GM12878 (cell line): ENCODE results near the gene VSIG10L2. TPM values are rescaled to one million over a fixed set of nuclear protein-coding genes. Genes with fewer than 3 reads are reported as not detected.

Source experiments
- ATAC-seq: fragments of 200-7000 bp; cut with Tn5 transposase; 3 replicates; pipeline ENCODE4 v1.9.1; 2020; ENCODE audit warnings: mild to moderate bottlenecking, moderate library complexity
- BruUV-seq: library from RNA; stranded (reverse); fragments of 400-500 nt; replicated peaks from 2 replicates; lab custom pipeline; 2021; lab: Mats Ljungman, UMichigan
- CTCF ChIA-PET: fragments of 300-600 bp; sonication (Branson Sonifier 250); formaldehyde crosslinking; extraction: SDS; loops from one replicate; lab custom pipeline; 2021; ENCODE audit warnings: inconsistent platforms; lab: Yijun Ruan, JAX
- POLR2A ChIA-PET: fragments of 350-600 bp; formaldehyde crosslinking; extraction: SDS; loops from one replicate; lab custom pipeline; 2021; ENCODE audit warnings: inconsistent platforms; lab: Charles Lee
- RAD21 ChIA-PET: fragments of 300-600 bp; sonication (Branson Sonifier 250); formaldehyde crosslinking; loops from one replicate; lab custom pipeline; 2023; ENCODE audit warnings: antibody characterized with exemption; ENCODE audit not compliant: unreplicated experiment; lab: Charles Lee
- SMC1A ChIA-PET: fragments of 300-600 bp; sonication (Branson Sonifier 250); formaldehyde crosslinking; loops from one replicate; lab custom pipeline; 2023; ENCODE audit not compliant: unreplicated experiment, uncharacterized antibody; lab: Charles Lee
- DNase-seq: peaks from one replicate; pipeline ENCODE4 v3.0.0-alpha.2; 2011; ENCODE audit warnings: low read depth, low spot score
- FAIRE-seq: peaks from 3 replicates; lab custom pipeline; 2011; peaks lifted over from hg19 to GRCh38; lab: Jason Lieb, UNC
- H2AFZ ChIP-seq: 2 replicates; pipeline ENCODE4 v1.6.0; 2011; ENCODE audit warnings: low read depth, low read length, control low read depth; ENCODE audit not compliant: control insufficient read depth
- H3K27ac ChIP-seq: 2 replicates; pipeline ENCODE4 v1.5.1; 2011; ENCODE audit warnings: control low read depth; ENCODE audit not compliant: control insufficient read depth, insufficient read depth
- H3K27me3 ChIP-seq, 2 experiments: replicated peaks in 1 of 2; 2 replicates each; pipeline versions ENCODE4 v1.6.0 to v1.6.1; 2011; ENCODE audit warnings: low read length in 1 of 2; ENCODE audit not compliant: control insufficient read depth in 2 of 2, insufficient read depth in 2 of 2
- H3K36me3 ChIP-seq, 2 experiments: 2 replicates each; pipeline ENCODE4 v1.5.1; 2011; ENCODE audit warnings: low read length in 1 of 2; ENCODE audit not compliant: control insufficient read depth in 2 of 2, insufficient read depth in 2 of 2
- H3K4me1 ChIP-seq: 2 replicates; pipeline ENCODE4 v1.6.1; 2011; ENCODE audit warnings: mild to moderate bottlenecking, low read length, moderate library complexity, mixed read lengths; ENCODE audit not compliant: control insufficient read depth, insufficient read depth
- H3K4me2 ChIP-seq: 2 replicates; pipeline ENCODE4 v1.6.0; 2011; ENCODE audit warnings: control low read depth; ENCODE audit not compliant: control insufficient read depth, insufficient read depth
- H3K4me3 ChIP-seq: fragments of 200-600 bp; sonication (generic); 2 replicates; pipeline ENCODE4 v1.5.1; 2016
- H3K79me2 ChIP-seq: 2 replicates; pipeline ENCODE4 v1.6.0; 2011; ENCODE audit warnings: low read length; ENCODE audit not compliant: control insufficient read depth, insufficient read depth
- H3K9ac ChIP-seq: 2 replicates; pipeline ENCODE4 v1.8.0; 2011; ENCODE audit warnings: low read length, control low read depth, mixed read lengths; ENCODE audit not compliant: control insufficient read depth, insufficient read depth
- H3K9me3 ChIP-seq: replicated peaks from 3 replicates; pipeline ENCODE4 v1.5.1; 2011; ENCODE audit warnings: mild to moderate bottlenecking, low read length; ENCODE audit not compliant: control insufficient read depth, insufficient read depth
- H4K20me1 ChIP-seq: 2 replicates; pipeline ENCODE4 v1.6.0; 2011; ENCODE audit not compliant: control insufficient read depth, insufficient read depth
- ATF7 ChIP-seq: fragments of 450-650 bp; IDR thresholded peaks from 2 replicates; pipeline ENCODE4 v1.6.1; 2016; ENCODE audit warnings: low read depth, mild to moderate bottlenecking
- CBX3 ChIP-seq: fragments of 200-600 bp; sonication (generic); IDR thresholded peaks from 2 replicates; pipeline ENCODE4 v1.6.1; 2016; ENCODE audit warnings: low read depth, borderline replicate concordance
- CBX5 ChIP-seq: sonication (generic); IDR thresholded peaks from 2 replicates; pipeline ENCODE4 v1.6.1; 2016; ENCODE audit warnings: low read depth, moderate library complexity, mild to moderate bottlenecking, inconsistent platforms
- EZH2 ChIP-seq: IDR thresholded peaks from 2 replicates; pipeline ENCODE4 v1.6.1; 2012; ENCODE audit warnings: low read depth, mild to moderate bottlenecking, control low read depth, inconsistent platforms, low read length, borderline replicate concordance; ENCODE audit not compliant: control insufficient read depth
- MXI1 ChIP-seq: fragments of 150-350 bp; IDR thresholded peaks from 2 replicates; pipeline ENCODE4 v1.6.1; 2011; ENCODE audit warnings: low read depth, mild to moderate bottlenecking, inconsistent platforms, low read length, improper control_type of control experiment
- NRF1 ChIP-seq: conservative IDR thresholded peaks from 2 replicates; pipeline ENCODE4 v1.6.1; 2011; ENCODE audit warnings: mild to moderate bottlenecking, low read depth, low read length, improper control_type of control experiment
- SRF ChIP-seq, 2 experiments: IDR thresholded peaks; 2 replicates each; pipeline ENCODE4 v1.6.1; 2011; ENCODE audit warnings: low read depth in 2 of 2, low read length in 2 of 2, mild to moderate bottlenecking in 1 of 2, moderate library complexity in 1 of 2
- TARDBP ChIP-seq: IDR thresholded peaks from 2 replicates; pipeline ENCODE4 v1.6.1; 2016; ENCODE audit warnings: borderline replicate concordance
- WRNIP1 ChIP-seq: IDR thresholded peaks from 2 replicates; pipeline ENCODE4 v1.6.1; 2011; ENCODE audit warnings: low read depth, low read length, improper control_type of control experiment, borderline replicate concordance
- YY1 ChIP-seq: IDR thresholded peaks from 2 replicates; pipeline ENCODE4 v1.6.1; 2011; ENCODE audit warnings: low read depth, mild to moderate bottlenecking, low read length
- WGBS: methylation state at CpG from one replicate; pipeline ENCODE4 v1.1.6; 2016; ENCODE audit warnings: low lambda C conversion rate; ENCODE audit not compliant: insufficient replicate concordance, insufficient coverage; ENCODE audit errors: missing lambda C conversion rate; 5-methylcytosine and 5-hydroxymethylcytosine counted together
- in situ Hi-C: fragments of 300-500 bp; cut with MboI; formaldehyde crosslinking; loops from 9 replicates; pipeline ENCODE4 v1.14.3; 2018; ENCODE audit warnings: mixed read lengths
- intact Hi-C: fragments of 100-400 bp; cut with micrococcal nuclease; formaldehyde crosslinking; loops from one replicate; pipeline ENCODE4 v1.14.2; 2022; ENCODE audit not compliant: unreplicated experiment
- polyA plus RNA-seq, 11 experiments: library from polyadenylated mRNA; depleted of rRNA in 4 of 11; unstranded in 6 of 11; stranded (reverse) in 5 of 11; fragments of >200 nt; fragmentation: Nextera tagmentation in 4 of 11; fragmentation: Illumina TruSeq in 1 of 11; extraction: Ambion mirVana in 4 of 11; extraction: Trizol in 1 of 11; gene quantifications; 1 replicate in 1 of 11; 2 replicates in 10 of 11; pipeline versions ENCODE4 v1.2.1 to v1.2.3, GENCODE V29; 2011 to 2016; ENCODE audit warnings: inconsistent platforms in 2 of 11, missing spikeins in 2 of 11, low read depth in 1 of 11
- total RNA-seq, 4 experiments: library from RNA; depleted of rRNA in 3 of 4; stranded (reverse); fragments of >200 nt in 3 of 4; fragmentation: Illumina TruSeq in 1 of 4; extraction: Trizol in 1 of 4; gene quantifications; 2 replicates each; pipeline versions ENCODE4 v1.2.1 to v1.2.3, GENCODE V29; 2013 to 2021
- TF ChIP-seq, protein P1 (sequence below): fragments of 450-650 bp; formaldehyde crosslinking; IDR thresholded peaks from 2 replicates; pipeline ENCODE4 v1.4.0; 2020; ENCODE audit warnings: mild to moderate bottlenecking, moderate library complexity
- TF ChIP-seq, protein P2 (sequence below): fragments of 450-650 bp; IDR thresholded peaks from 2 replicates; pipeline ENCODE4 v1.6.1; 2017; ENCODE audit warnings: borderline replicate concordance
- TF ChIP-seq, protein P3 (sequence below): IDR thresholded peaks from 2 replicates; pipeline ENCODE4 v1.6.1; 2012; ENCODE audit warnings: mild to moderate bottlenecking, low read depth, low read length

VSIG10L2 gene
- total and polyA plus RNA-seq, 10 of the 15 experiments (the other 5 are each of a cell fraction or from before 2014, with no cell fraction given) = 0.02 TPM; not detected in 9

DNA sequence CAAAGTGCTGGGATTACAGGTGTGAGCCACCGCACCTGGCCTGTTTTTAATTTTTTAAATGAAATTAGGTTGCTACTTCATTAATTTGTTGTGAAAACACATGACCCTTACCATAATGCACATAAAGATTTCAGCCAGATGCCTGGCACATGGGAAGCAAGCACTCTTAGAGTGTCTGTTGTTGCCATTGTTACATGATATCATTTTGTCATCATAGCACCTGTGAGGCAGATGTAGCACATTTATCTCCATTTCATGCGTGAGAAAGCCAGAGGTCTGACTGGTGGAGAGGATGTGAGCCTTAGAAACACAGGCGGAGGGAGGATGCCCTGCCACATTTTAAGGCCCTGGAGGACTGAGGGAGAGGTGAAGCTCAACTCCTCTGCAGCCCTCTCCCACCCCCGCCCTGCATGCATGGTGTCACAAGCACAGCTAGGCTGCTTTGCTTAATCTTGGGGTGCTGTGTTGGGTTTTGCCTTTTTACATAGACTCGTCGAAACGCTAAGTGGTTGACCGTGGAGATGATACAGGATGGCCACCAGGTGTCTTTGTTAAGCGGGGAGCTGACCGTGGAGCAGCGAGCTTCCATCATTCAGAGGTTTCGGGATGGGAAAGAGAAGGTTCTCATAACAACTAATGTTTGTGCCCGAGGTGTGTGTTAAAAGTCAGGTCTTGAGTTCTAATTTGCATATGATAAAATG, 27.6 kb upstream of the VSIG10L2 start (continued):
- TF ChIP-seq, protein P1, sequence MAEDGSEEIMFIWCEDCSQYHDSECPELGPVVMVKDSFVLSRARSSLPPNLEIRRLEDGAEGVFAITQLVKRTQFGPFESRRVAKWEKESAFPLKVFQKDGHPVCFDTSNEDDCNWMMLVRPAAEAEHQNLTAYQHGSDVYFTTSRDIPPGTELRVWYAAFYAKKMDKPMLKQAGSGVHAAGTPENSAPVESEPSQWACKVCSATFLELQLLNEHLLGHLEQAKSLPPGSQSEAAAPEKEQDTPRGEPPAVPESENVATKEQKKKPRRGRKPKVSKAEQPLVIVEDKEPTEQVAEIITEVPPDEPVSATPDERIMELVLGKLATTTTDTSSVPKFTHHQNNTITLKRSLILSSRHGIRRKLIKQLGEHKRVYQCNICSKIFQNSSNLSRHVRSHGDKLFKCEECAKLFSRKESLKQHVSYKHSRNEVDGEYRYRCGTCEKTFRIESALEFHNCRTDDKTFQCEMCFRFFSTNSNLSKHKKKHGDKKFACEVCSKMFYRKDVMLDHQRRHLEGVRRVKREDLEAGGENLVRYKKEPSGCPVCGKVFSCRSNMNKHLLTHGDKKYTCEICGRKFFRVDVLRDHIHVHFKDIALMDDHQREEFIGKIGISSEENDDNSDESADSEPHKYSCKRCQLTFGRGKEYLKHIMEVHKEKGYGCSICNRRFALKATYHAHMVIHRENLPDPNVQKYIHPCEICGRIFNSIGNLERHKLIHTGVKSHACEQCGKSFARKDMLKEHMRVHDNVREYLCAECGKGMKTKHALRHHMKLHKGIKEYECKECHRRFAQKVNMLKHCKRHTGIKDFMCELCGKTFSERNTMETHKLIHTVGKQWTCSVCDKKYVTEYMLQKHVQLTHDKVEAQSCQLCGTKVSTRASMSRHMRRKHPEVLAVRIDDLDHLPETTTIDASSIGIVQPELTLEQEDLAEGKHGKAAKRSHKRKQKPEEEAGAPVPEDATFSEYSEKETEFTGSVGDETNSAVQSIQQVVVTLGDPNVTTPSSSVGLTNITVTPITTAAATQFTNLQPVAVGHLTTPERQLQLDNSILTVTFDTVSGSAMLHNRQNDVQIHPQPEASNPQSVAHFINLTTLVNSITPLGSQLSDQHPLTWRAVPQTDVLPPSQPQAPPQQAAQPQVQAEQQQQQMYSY (CRISPR knock-in tag) = no peak

DNA sequence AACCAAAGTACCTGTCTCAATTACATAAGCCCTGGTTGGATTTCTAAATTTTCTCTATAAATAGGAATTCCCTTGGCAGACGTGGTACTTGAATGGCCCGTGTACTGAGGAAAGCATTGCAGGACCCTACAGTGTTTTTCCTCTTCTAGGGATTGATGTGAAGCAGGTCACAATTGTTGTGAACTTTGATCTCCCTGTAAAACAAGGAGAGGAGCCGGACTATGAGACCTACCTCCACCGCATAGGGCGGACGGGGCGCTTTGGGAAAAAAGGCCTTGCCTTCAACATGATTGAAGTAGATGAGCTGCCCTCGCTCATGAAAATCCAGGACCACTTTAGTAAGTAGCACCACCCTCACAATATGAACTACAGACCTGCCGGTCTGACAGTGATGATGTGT, 24.8 kb upstream of the VSIG10L2 start:
- FAIRE-seq (no peak), ATAC-seq (no peak), DNase-seq (no peak)
- 54% methylated on average over 9 of the region's 9 CpGs for WGBS
- Histone ChIP-seq H3K36me3 (no peaks in the 10 kb centered on the region), H3K4me3 (no peak overlapping the region), H2AFZ (no peak overlapping the region), H3K9ac (no peak overlapping the region), H3K27ac (no peak overlapping the region), H3K79me2 (no peaks in the 10 kb centered on the region), H3K4me1 (no peaks in the 10 kb centered on the region), H3K4me2 (no peak overlapping the region), H4K20me1 (no peaks in the 10 kb centered on the region), H3K9me3 (no peaks in the 10 kb centered on the region), H3K27me3 (peaks cover 0 to 4% of the 10 kb centered on the region in 2 experiments; a peak in 2 of 4 replicates)
- RAD21 ChIA-PET = interaction anchor here (1.1 kb wide), 1 partner anchor 139 kb away, joined by 3 read pairs; no protein-coding TSS in a partner anchor
- SMC1A ChIA-PET = interaction anchor here (1.0 to 6.3 kb wide), 2 partner anchors 17 to 274 kb away, joined by 3 to 61 read pairs; partner anchors contain the start of gene DDX25
- in situ Hi-C loops (loop anchor here (5.0 kb wide), 1 partner anchor 271 kb away; no protein-coding TSS in a partner anchor), intact Hi-C loops (loop anchor here (5.0 to 10.0 kb wide), 2 partner anchors 141 to 394 kb away; partner anchors contain the start of gene CDON)
- POLR2A ChIA-PET = no interaction called here
- BruUV-seq = no TSS peak
- CTCF ChIA-PET = interaction anchor here (0.7 to 5.9 kb wide), 6 partner anchors 9 to 563 kb away, joined by 3 to 120 read pairs (median 4); no protein-coding TSS in a partner anchor
- no peak for TF ChIP-seq EZH2
- no peak for TF ChIP-seq CBX5
- TF ChIP-seq, protein P2, sequence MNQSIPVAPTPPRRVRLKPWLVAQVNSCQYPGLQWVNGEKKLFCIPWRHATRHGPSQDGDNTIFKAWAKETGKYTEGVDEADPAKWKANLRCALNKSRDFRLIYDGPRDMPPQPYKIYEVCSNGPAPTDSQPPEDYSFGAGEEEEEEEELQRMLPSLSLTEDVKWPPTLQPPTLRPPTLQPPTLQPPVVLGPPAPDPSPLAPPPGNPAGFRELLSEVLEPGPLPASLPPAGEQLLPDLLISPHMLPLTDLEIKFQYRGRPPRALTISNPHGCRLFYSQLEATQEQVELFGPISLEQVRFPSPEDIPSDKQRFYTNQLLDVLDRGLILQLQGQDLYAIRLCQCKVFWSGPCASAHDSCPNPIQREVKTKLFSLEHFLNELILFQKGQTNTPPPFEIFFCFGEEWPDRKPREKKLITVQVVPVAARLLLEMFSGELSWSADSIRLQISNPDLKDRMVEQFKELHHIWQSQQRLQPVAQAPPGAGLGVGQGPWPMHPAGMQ = no peak
- TF ChIP-seq MXI1 = no peak
- no peak for TF ChIP-seq TARDBP
- no peak for TF ChIP-seq SRF (IDR thresholded peaks at IDR 0.05; ENCODE audit: low read depth in 2 of 2, low read length in 2 of 2)
- TF ChIP-seq ATF7 = no peak
- TF ChIP-seq, protein P3, sequence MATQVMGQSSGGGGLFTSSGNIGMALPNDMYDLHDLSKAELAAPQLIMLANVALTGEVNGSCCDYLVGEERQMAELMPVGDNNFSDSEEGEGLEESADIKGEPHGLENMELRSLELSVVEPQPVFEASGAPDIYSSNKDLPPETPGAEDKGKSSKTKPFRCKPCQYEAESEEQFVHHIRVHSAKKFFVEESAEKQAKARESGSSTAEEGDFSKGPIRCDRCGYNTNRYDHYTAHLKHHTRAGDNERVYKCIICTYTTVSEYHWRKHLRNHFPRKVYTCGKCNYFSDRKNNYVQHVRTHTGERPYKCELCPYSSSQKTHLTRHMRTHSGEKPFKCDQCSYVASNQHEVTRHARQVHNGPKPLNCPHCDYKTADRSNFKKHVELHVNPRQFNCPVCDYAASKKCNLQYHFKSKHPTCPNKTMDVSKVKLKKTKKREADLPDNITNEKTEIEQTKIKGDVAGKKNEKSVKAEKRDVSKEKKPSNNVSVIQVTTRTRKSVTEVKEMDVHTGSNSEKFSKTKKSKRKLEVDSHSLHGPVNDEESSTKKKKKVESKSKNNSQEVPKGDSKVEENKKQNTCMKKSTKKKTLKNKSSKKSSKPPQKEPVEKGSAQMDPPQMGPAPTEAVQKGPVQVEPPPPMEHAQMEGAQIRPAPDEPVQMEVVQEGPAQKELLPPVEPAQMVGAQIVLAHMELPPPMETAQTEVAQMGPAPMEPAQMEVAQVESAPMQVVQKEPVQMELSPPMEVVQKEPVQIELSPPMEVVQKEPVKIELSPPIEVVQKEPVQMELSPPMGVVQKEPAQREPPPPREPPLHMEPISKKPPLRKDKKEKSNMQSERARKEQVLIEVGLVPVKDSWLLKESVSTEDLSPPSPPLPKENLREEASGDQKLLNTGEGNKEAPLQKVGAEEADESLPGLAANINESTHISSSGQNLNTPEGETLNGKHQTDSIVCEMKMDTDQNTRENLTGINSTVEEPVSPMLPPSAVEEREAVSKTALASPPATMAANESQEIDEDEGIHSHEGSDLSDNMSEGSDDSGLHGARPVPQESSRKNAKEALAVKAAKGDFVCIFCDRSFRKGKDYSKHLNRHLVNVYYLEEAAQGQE = no peak
- no peak for TF ChIP-seq YY1
- no peak for TF ChIP-seq WRNIP1
- TF ChIP-seq CBX3 = no peak
- no peak for TF ChIP-seq NRF1
